Activated CD8-positive, alpha-beta memory T cell treated with anti-CD3 and anti-CD28 coated beads, Interleukin-2, amount 50 U/mL, for 1 hour (primary cell): ENCODE data around the gene NTN4.
"Not testable (repeated sequence)": the region's sequence is repeated elsewhere in the genome, so short reads cannot be mapped to it uniquely, and the experiment has no call there.

Experiments used
- DNase-seq: peaks from one replicate; pipeline ENCODE4 v3.0.0-alpha.2; 2020; ENCODE audit errors: extremely low read depth

NTN4 gene

DNA sequence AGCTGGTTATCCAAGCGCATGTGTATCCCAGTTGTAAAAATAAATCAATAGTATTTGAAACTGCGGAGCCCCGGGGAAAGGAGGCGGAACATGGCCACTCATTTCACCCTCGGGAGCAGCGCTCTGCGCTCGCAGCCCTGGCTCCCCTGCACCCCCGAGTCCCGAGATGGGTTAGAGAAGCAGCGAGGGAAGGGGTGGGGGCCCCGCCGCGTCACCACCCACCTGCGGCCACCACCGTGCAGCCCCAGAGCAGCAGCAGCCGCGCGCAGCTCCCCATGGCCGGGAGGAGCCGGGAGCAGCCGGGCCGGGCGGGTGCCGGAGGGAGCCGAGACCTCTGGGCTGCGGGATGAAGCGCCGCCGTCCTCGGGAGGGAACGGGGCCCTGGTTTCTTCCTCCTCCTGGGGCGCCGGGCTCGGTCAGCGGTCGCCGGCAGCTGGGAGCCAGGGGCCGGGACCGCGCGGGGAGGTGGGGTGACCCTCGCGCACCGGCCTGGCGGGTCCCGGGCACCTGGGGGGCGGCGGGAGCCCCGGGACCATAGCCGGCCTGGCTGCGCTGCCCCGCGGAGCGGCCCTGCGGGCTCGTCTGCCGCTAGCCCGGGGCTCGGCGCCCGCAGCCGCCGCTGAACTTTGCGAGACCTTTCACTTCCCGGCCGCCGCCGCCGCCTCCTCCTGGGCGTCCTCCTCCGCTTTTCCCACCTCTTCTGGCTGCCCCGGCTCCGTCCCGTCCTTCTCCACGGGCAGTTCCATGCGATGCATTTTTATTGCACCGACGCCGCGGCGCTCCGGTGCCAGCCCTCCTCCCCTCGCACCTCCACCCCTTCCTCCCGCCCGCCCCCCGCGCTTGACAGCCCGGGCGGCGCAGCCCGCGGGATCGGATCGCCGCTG is at the start of gene NTN4:
NTN4 (minus strand) TSS at position 732 of the 884 bp plus-strand sequence; CDS start at position 277, 455 bp downstream.
- DNase-seq, result no peak

DNA sequence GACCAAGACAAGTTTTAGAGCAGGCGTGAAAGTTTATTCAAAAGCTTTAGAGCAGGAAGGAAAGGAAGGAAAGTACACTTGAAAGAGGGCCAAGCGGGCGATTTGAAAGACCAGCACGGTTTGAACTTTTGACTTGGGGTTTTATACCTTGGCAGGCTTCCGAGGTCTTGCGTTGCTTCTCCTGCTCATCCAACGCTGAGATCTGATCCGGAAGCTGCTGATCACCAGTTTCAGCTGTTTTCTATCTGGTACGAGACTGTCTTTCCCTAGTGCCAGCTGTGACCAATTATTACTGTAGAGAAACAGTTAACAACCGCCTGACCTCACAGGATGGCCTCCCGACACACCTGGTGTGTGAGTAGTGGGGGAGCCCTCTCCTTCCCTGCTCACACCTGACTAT is 47.6 kb upstream of the NTN4 start:
- DNase-seq, result no peak

- no peak for DNase-seq
These were observed 46.9 kb upstream of the NTN4 start for GRCh38 chr12:95837240-95838038.

- DNase-seq, result no peak
These were observed 46.2 kb upstream of the NTN4 start for GRCh38 chr12:95836630-95837239.

GRCh38 chr12:95836185-95836609 is 45.6 kb upstream of the NTN4 start:
- no peak for DNase-seq

- no peak for DNase-seq
These were observed 44.0 kb upstream of the NTN4 start for GRCh38 chr12:95834572-95834971.

DNA sequence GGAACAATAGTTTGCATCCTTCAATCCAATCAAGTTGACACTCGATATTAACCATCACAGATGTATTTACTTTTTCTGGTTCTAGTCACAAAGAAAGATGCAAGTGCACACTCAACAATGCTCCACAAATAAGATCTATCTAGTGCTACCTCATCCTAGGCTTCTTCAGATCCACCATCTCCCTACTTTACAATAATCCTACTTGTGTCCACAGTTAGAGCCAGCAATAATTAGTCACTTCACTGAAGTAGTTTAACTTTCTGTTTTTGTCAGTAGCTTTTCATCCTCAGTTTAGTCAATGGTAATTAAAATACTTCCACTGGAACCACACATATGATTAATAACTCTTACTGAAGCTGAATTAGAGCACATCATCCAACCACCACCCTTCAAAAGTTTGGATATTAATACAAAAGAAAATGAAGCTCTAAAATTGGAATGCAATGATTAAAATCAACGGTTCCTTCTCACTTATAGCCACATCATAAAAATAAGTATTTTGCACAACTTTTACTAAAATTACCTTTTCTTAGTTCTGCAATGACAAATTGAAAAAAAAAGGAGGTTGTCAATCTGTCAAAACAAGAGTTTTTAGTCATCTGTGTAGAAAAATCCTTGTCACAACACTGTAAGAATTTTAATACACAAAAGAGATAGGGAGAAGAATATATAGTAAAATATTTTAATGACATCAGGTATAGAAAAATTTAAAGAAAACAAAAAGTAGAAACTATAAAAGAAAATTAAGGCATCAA is 39.9 kb upstream of the NTN4 start:
- no peak for DNase-seq

DNA sequence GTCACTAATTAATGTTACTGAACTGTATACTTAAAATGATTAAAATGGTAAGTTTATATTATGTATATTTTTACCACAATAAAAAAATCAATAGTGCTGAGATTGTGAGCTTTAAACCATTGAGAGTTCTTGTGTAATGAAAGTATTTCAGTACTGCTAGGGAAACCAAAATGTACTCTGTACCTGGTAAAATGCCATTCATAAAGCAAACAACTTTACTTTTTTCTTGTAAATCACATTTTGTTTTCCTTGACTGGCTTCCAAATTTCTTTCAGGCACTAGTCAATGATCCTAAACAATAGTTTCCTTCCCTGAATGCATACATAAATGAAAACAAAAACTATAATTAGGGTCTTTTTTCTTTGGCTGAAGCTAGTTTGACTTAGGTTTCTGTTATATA is 38.8 kb upstream of the NTN4 start:
- no peak for DNase-seq

- DNase-seq, result no peak
These were observed 29.6 kb upstream of the NTN4 start for GRCh38 chr12:95820096-95820703.

- no peak for DNase-seq
These were observed 25.2 kb upstream of the NTN4 start for GRCh38 chr12:95815632-95816212.

DNA sequence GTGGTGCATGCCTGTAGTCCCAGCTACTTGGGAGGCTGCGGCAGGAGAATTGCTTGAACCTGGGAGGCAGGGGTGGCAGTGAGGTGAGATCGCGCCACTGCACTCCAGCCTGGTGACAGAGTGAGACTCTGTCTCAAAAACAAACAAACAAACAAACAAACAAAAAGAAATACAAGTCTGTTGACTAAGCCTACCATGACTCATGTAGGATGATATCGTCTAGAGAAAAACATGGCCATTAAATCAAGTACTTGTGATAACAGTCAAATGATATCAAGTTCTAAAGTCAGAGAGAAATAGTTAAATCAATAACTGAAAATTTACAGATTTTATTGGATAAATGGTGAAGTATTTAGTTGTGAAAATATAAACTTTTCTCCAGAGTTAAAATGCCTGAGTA is 21.6 kb upstream of the NTN4 start:
- not testable (repeated sequence) for DNase-seq

GRCh38 chr12:95810411-95810810 is 19.8 kb upstream of the NTN4 start:
- no peak for DNase-seq

- no peak for DNase-seq
These were observed 18.6 kb upstream of the NTN4 start for GRCh38 chr12:95809000-95809680.

GRCh38 chr12:95808146-95808545 is 17.6 kb upstream of the NTN4 start:
- DNase-seq, result no peak

GRCh38 chr12:95805864-95806671 is 15.5 kb upstream of the NTN4 start:
- no peak for DNase-seq

GRCh38 chr12:95804291-95804690 is 13.7 kb upstream of the NTN4 start:
- DNase-seq, result no peak

GRCh38 chr12:95803817-95804216 is 13.3 kb upstream of the NTN4 start:
- DNase-seq, result no peak

DNA sequence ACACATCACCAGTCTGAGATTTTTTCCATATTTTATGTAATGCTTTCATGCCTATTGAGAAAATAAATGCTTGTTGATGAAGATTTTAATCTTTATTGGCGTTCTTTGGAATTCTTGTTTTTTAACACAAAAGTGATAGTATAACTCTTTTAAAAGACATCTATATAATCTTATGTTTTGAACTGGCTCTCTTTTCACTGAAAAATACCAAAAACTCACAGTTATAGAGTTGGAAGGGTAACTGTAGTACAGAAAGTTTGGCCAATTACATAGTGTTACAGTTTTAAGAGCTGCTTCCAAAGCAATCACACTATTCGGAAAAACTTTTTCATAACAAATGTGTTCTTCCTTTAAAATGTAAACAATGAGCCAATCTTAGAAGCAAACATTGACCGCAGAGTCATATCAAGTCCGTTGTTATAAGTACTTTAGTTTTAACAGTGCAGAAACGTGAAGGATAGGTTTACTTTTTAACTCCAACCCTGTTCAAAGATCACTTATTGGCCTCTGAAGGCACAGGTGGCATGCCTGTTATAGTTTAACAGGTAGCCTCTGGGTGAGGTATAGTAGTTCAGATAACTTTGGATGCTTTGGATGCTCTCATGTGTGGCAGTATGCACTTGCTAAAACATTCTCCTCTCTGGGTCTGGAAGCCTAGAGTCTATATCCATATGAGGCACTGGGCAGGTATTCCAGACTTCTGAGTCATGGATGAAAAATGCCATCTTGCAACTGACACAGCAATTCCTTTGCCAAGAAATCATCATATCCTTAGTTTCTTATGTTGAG is 12.1 kb upstream of the NTN4 start:
- DNase-seq, result no peak

- DNase-seq, result no peak
These were observed 6.4 kb upstream of the NTN4 start for GRCh38 chr12:95796982-95797289.
